WTC11 (cell line): ENCODE results near the gene DMWD. TPM values are rescaled to one million over a fixed set of nuclear protein-coding genes. Genes with fewer than 3 reads are reported as not detected.
A peak's percentile ranks its signal among the peaks of the same experiment; 100 is the strongest.

Experiments used
- ATAC-seq: fragments of 200-7000 bp; cut with Tn5 transposase; 2 replicates; pipeline ENCODE4 v1.10.0; 2021; ENCODE audit warnings: mild to moderate bottlenecking, moderate library complexity
- CTCF ChIA-PET: fragments of 300-600 bp; sonication (Branson Sonifier 250); formaldehyde crosslinking; loops from one replicate; lab custom pipeline; 2021; ENCODE audit warnings: antibody characterized with exemption; lab: Charles Lee
- POLR2A ChIA-PET: fragments of 350-600 bp; sonication (Branson Sonifier 250); formaldehyde crosslinking; loops from one replicate; lab custom pipeline; 2021; ENCODE audit warnings: antibody characterized with exemption; lab: Charles Lee
- DNase-seq: peaks from one replicate; pipeline ENCODE4 v3.0.0; 2021; ENCODE audit warnings: low spot score
- H3K27ac Mint-ChIP-seq: 2 replicates; pipeline ENCODE4 v1.8.0; 2021; ENCODE audit warnings: mixed read lengths
- H3K27me3 Mint-ChIP-seq: 2 replicates; pipeline ENCODE4 v1.8.0; 2021; ENCODE audit warnings: low read depth, mild to moderate bottlenecking, moderate library complexity, mixed read lengths
- H3K36me3 Mint-ChIP-seq: 2 replicates; pipeline ENCODE4 v1.8.0; 2021; ENCODE audit warnings: mixed read lengths
- H3K4me1 Mint-ChIP-seq: 2 replicates; pipeline ENCODE4 v1.8.0; 2022; ENCODE audit warnings: mixed read lengths
- H3K4me3 Mint-ChIP-seq: 2 replicates; pipeline ENCODE4 v1.8.0; 2021; ENCODE audit warnings: mild to moderate bottlenecking, moderate library complexity, mixed read lengths
- H3K9me3 Mint-ChIP-seq: 2 replicates; pipeline ENCODE4 v1.8.0; 2021; ENCODE audit warnings: mixed read lengths
- AFF4 ChIP-seq: sonication (generic); formaldehyde crosslinking; IDR thresholded peaks from 2 replicates; pipeline ENCODE4 v1.8.1; 2023; ENCODE audit warnings: mild to moderate bottlenecking, missing genetic modification reagents, borderline replicate concordance
- ATF1 ChIP-seq: sonication (generic); formaldehyde crosslinking; IDR thresholded peaks from 2 replicates; pipeline ENCODE4 v1.8.1; 2023; ENCODE audit warnings: mild to moderate bottlenecking, moderate library complexity, missing genetic modification reagents
- CBFB ChIP-seq: sonication (generic); formaldehyde crosslinking; IDR thresholded peaks from 2 replicates; pipeline ENCODE4 v1.8.1; 2022; ENCODE audit warnings: mild to moderate bottlenecking, low read depth, missing genetic modification reagents
- E2F5 ChIP-seq: sonication (generic); formaldehyde crosslinking; IDR thresholded peaks from 2 replicates; pipeline ENCODE4 v1.8.1; 2022; ENCODE audit warnings: mild to moderate bottlenecking, moderate library complexity, missing genetic modification reagents
- ELF4 ChIP-seq: sonication (generic); formaldehyde crosslinking; IDR thresholded peaks from 2 replicates; pipeline ENCODE4 v1.8.1; 2022; ENCODE audit warnings: low read depth, mild to moderate bottlenecking, moderate library complexity, missing genetic modification reagents
- KAT7 ChIP-seq: sonication (generic); formaldehyde crosslinking; IDR thresholded peaks from 2 replicates; pipeline ENCODE4 v1.8.1; 2023; ENCODE audit warnings: missing genetic modification reagents, mild to moderate bottlenecking, borderline replicate concordance
- MAX ChIP-seq: sonication (generic); formaldehyde crosslinking; IDR thresholded peaks from 2 replicates; pipeline ENCODE4 v1.8.0; 2022; ENCODE audit warnings: mild to moderate bottlenecking, missing genetic modification reagents
- MYBL2 ChIP-seq: sonication (generic); formaldehyde crosslinking; IDR thresholded peaks from 2 replicates; pipeline ENCODE4 v1.8.1; 2023; ENCODE audit warnings: mild to moderate bottlenecking, moderate library complexity, missing genetic modification reagents
- PRDM15 ChIP-seq: sonication (generic); formaldehyde crosslinking; IDR thresholded peaks from 2 replicates; pipeline ENCODE4 v1.8.0; 2022; ENCODE audit warnings: missing genetic modification reagents
- RELA ChIP-seq: sonication (generic); formaldehyde crosslinking; IDR thresholded peaks from 2 replicates; pipeline ENCODE4 v1.8.1; 2022; ENCODE audit warnings: missing genetic modification reagents, mild to moderate bottlenecking, borderline replicate concordance
- ZNF281 ChIP-seq: sonication (generic); formaldehyde crosslinking; IDR thresholded peaks from 2 replicates; pipeline ENCODE4 v1.8.0; 2023; ENCODE audit warnings: mild to moderate bottlenecking, missing genetic modification reagents
- total RNA-seq: library from RNA; stranded (reverse); gene quantifications from 3 replicates; pipeline ENCODE4 v1.2.3, GENCODE V29; 2021

DMWD gene
- total RNA-seq, 1 experiment from 2014 or later, result 60.7 TPM

- Mint-ChIP-seq H3K27ac (peak overlapping the region; percentile 32; the same call in 1 of the 2 replicates), H3K4me3 (peak overlapping the region; percentile 79), H3K27me3 (no peaks in the 10 kb centered on the region), H3K36me3 (no peaks in the 10 kb centered on the region), H3K4me1 (peaks cover 22% of the 10 kb centered on the region), H3K9me3 (no peaks in the 10 kb centered on the region)
- POLR2A ChIA-PET, result interaction anchor here (0.7 to 4.8 kb wide), 6 partner anchors 32 to 74 kb away, joined by 3 to 115 read pairs (median 5); partner anchors contain the start of genes FBXO46, QPCTL and SNRPD2
- ATAC-seq (no peak), DNase-seq (peak; percentile 29)
- CTCF ChIA-PET, result interaction anchor here (0.6 to 5.6 kb wide), 12 partner anchors 13 to 310 kb away, joined by 3 to 175 read pairs (median 6); partner anchors contain the start of genes DMPK, QPCTL and SNRPD2
- TF ChIP-seq ELF4, result no peak
- TF ChIP-seq CBFB (CRISPR knock-in tag), result no peak
- no peak for TF ChIP-seq ZNF281 (CRISPR knock-in tag)
Observed at GRCh38 chr19:45766869-45767346, 25.7 kb downstream of the DMWD start.

- H3K27me3 Mint-ChIP-seq, result no peaks in the 10 kb centered on the region
- no peak overlapping the region for H3K4me3 Mint-ChIP-seq
- no peak overlapping the region for H3K27ac Mint-ChIP-seq
- H3K36me3 Mint-ChIP-seq, result no peaks in the 10 kb centered on the region
- POLR2A ChIA-PET, result interaction anchor here (0.7 to 4.8 kb wide), 2 partner anchors 50 to 74 kb away, joined by 3 to 115 read pairs; partner anchors contain the start of gene QPCTL
- CTCF ChIA-PET, result interaction anchor here (0.6 to 5.6 kb wide), 8 partner anchors 12 to 89 kb away, joined by 3 to 175 read pairs (median 6); partner anchors contain the start of genes DMPK, QPCTL and SNRPD2
- peaks cover 22% of the 10 kb centered on the region for H3K4me1 Mint-ChIP-seq
- TF ChIP-seq KAT7 (CRISPR knock-in tag), result no peak
- no peaks in the 10 kb centered on the region for H3K9me3 Mint-ChIP-seq
- DNase-seq, result no peak
- no peak for ATAC-seq
Observed at GRCh38 chr19:45766296-45766868, 26.3 kb downstream of the DMWD start.

- CTCF ChIA-PET, result interaction anchor here (0.6 to 2.4 kb wide), 6 partner anchors 12 to 74 kb away, joined by 3 to 7 read pairs (median 4); partner anchors contain the start of genes DMPK, QPCTL and SNRPD2
- H3K27me3 Mint-ChIP-seq, result no peaks in the 10 kb centered on the region
- H3K4me1 Mint-ChIP-seq, result peaks cover 18% of the 10 kb centered on the region
- TF ChIP-seq CBFB (CRISPR knock-in tag) (no peak), RELA (CRISPR knock-in tag) (peak; percentile 40; the same call in 1 of the 2 replicates)
- TF ChIP-seq, all 79 proteins: peak for 1
- no peaks in the 10 kb centered on the region for H3K9me3 Mint-ChIP-seq
- POLR2A ChIA-PET, result interaction anchor here (1.6 kb wide), 1 partner anchor 48 kb away, joined by 8 read pairs; no protein-coding TSS in a partner anchor
- DNase-seq (no peak), ATAC-seq (no peak)
- H3K4me3 Mint-ChIP-seq, result peak overlapping the region; percentile 37; the same call in 1 of the 2 replicates
- H3K36me3 Mint-ChIP-seq, result no peaks in the 10 kb centered on the region
- no peak overlapping the region for H3K27ac Mint-ChIP-seq
Observed at GRCh38 chr19:45765702-45766295, 26.8 kb downstream of the DMWD start.

- H3K4me3 Mint-ChIP-seq, result peak overlapping the region; percentile 48
- TF ChIP-seq ATF1 (no peak), PRDM15 (CRISPR knock-in tag) (no peak), MYBL2 (CRISPR knock-in tag) (no peak), E2F5 (CRISPR knock-in tag) (no peak), MAX (CRISPR knock-in tag) (no peak), AFF4 (no peak)
Observed at GRCh38 chr19:45764945-45765701, 27.5 kb downstream of the DMWD start.

More at GRCh38 chr19:45764945-45765701, 27.5 kb downstream of the DMWD start:
- H3K4me1 Mint-ChIP-seq, result peaks cover 18% of the 10 kb centered on the region
- ChIA-PET POLR2A (interaction anchor here (0.8 to 1.6 kb wide), 2 partner anchors 48 to 72 kb away, joined by 3 to 8 read pairs; partner anchors contain the start of gene QPCTL), CTCF (interaction anchor here (0.6 to 1.8 kb wide), 8 partner anchors 10 to 73 kb away, joined by 3 to 8 read pairs (median 5); partner anchors contain the start of genes DMPK, FBXO46, QPCTL and SNRPD2)
- H3K36me3 Mint-ChIP-seq, result no peaks in the 10 kb centered on the region
- DNase-seq (no peak), ATAC-seq (no peak)
- H3K27me3 Mint-ChIP-seq, result peaks cover 3% of the 10 kb centered on the region; the same call in 1 of the 2 replicates
- H3K27ac Mint-ChIP-seq, result peak overlapping the region; percentile 49; the same call in 1 of the 2 replicates
- no peaks in the 10 kb centered on the region for H3K9me3 Mint-ChIP-seq
